Stimulated activated CD4-positive, alpha-beta T cell treated with anti-CD3 and anti-CD28 coated beads, Interleukin-1b, Interleukin-23, amount 100 ng/mL, for 4 hours (primary cell): ENCODE measurements around the gene CKS1B.

Experiments
- DNase-seq, 2 donors: peaks; one replicate each; pipeline ENCODE4 v3.0.0-alpha.2; 2020; ENCODE audit warnings: low read depth in 2 of 2

The CKS1B gene

DNA sequence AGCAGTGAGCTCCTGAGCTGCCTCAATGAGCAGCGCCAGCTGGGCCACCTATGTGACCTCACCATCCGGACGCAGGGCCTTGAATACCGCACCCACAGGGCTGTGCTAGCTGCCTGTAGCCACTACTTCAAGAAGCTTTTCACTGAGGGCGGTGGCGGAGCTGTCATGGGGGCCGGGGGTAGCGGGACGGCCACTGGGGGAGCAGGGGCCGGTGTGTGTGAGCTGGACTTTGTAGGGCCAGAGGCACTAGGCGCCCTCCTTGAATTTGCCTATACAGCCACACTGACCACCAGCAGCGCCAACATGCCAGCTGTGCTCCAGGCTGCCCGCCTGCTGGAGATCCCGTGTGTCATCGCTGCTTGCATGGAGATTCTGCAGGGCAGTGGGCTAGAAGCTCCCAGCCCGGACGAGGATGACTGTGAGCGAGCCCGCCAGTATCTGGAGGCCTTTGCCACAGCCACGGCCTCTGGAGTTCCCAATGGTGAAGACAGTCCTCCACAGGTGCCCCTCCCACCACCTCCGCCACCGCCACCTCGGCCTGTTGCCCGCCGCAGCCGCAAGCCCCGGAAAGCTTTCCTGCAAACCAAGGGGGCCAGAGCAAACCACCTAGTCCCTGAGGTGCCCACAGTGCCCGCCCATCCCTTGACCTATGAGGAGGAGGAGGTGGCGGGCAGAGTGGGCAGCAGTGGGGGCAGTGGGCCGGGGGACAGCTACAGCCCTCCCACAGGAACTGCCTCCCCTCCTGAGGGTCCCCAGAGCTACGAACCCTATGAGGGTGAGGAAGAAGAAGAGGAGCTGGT, 40.4 kb downstream of the CKS1B start:
- no peak for DNase-seq

DNA sequence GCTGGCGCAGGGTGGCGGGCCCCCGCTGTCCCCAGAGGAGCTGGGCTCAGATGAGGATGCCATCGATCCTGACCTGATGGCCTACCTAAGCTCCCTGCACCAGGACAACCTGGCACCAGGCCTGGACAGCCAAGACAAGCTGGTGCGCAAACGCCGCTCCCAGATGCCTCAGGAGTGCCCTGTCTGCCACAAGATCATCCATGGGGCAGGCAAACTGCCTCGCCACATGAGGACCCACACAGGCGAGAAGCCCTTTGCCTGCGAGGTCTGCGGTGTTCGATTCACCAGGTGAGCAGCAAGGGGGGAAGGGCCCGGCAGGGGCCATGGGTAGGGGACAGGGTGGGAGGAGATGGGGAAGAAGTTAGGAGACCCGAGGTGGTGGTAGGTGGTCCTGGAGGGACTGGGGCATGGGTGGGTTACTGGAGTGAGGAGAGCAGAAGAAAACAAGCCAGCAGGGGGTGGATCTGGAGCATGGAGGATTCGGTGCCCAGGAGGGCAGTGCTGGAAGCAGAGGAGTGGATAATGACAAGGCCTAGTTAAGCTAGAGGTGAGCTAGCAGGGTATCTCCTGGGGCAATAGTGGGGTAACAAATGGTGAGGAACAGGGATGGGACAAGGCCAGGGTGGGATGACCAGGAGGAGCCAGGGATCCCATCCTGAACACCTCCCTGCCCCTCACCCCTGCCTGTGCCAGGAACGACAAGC, 41.2 kb downstream of the CKS1B start:
- DNase-seq: no peak

DNA sequence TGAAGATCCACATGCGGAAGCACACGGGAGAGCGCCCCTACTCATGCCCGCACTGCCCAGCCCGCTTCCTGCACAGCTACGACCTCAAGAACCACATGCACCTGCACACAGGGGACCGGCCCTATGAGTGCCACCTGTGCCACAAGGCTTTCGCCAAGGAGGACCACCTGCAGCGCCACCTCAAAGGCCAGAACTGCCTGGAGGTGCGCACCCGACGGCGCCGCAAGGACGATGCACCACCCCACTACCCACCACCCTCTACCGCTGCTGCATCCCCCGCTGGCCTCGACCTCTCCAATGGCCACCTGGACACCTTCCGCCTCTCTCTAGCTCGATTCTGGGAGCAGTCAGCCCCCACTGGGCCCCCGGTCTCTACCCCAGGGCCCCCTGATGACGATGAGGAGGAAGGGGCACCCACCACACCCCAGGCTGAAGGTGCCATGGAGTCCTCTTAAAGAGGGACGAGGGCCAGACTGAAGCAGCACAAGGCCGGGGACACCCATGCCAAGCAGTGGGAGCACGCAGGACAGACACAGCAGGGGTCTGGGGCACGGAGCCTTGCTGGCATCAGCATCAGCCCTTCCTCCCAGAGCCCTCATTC, 41.9 kb downstream of the CKS1B start:
- no peak for DNase-seq

DNA sequence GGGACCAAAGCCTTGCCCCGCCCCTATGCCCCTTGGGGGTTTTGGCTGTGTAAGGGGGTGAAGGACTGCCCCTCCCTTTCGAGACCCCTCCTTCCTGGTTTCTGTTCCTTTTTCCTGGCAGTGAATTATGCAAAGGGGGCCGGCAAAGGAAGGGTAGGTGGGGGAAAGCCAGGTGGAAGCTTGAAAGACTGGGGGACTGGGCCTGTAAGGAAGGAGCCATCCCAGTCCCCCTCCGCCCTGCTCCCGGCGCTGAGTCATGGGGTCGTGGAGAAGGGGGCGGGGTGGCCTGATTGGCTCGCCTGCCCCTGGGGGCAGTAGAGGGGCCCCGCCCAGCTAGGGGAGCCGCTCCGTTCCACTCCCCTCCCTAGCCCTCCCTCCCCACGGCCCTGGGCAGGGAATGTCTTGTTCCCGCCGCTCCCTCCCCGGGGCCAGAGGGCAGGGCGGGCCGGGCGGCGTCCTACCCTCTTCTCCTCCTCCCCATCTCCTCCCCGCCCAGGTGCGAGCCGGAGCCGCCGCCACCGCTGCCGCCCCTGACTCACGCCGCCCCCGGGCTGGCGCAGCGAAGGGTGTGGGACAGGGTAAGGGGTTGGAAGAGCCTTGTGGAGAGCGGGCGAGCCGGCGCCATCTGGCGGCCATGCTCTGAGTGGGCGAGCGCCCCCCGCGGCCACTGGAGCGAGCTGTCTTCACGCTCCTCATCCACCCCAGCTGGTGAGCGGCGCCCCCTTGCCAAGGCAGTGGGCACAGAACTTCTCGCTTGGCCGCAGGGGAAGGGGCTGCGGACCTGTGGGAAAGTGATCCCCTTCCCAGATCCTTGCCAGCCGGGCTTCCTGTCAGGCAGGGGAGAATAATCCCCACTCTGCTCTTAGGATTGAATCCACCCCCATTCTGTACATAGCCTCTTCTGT, 42.8 kb downstream of the CKS1B start:
- peak; percentile 89 to 91 for DNase-seq

DNA sequence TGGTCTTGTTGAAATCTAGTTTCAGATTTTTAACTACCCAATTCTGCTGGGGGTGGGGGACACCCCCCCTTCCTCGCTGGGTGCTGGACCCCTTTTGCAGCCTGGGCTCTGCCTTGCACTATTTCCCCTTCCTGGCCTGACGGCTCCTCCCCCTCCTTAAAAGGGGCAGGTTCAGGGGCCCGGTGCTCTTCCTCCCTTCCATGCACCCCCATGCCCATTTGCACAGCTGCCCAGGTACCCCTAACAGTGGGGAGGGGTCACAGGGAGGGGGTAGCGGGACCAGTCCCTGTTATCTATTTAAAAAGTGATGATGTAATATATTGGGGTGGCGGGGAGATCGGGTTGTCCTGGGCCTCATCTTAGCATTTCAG, 43.5 kb downstream of the CKS1B start:
- no peak for DNase-seq

GRCh38 chr1:155018617-155019348, 44.3 kb downstream of the CKS1B start:
- no peak for DNase-seq

- DNase-seq: no peak
These were observed 45.1 kb downstream of the CKS1B start for GRCh38 chr1:155019377-155020245.

DNA sequence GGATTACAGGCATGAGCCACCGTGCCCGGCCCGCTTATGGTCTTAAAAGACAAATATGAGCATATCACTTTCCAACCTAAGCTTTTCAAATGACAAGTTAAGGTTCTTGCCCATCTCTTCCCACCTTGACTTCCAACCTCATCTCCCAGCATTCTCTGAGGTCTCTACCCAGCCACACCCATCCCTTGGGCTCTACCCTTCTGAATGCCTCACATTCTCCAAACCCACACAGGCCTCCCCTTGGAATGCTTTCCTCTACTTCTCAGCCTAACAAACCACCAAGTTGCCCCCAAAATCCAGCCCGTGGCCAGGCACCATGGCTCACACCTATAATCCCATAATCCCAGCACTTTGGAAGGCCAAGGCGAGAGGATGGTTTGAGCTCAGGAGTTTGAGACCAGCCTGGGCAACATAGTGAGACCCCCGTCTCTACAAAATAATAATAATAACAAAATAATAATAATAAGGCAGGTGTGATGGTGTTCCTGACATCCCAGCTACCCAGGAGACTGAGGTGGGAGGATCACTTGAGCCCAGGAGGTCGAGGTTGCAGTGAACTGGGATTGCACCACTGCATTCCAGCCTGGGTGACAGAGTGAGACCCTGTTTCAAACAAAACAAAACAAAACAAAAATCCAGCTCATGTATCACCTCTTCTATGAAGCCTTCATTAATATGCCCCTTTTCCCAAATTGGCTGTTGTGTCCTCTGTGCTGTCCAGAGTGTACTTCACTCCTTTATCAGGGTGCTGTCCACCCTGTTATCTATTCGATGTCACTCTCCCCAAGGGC, 47.9 kb downstream of the CKS1B start:
- no peak for DNase-seq

GRCh38 chr1:155022927-155023236, 48.4 kb downstream of the CKS1B start:
- no peak for DNase-seq

GRCh38 chr1:155023627-155024026, 49.1 kb downstream of the CKS1B start:
- no peak for DNase-seq

GRCh38 chr1:155024315-155024714, 49.8 kb downstream of the CKS1B start:
- no peak for DNase-seq

DNA sequence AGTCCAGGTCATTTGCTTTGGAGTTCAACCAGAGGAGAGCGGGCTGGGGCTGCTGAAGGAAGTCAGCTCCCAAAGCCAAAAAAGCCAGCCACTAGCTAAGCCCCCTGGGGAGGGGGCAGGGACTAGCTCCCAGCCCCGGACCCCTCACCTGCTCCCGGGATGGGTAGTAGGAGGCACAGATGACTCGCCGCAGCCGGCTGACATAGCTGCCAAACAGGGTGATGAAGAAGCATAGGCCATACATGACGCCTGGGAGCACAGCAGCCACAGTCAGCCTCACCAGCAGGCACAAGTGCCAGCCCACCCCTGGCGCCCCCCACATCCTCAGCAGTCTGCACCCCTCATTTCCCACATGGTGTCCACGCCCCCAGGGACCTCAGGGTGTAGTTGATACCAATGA, 51.7 kb downstream of the CKS1B start:
- DNase-seq: no peak

DNA sequence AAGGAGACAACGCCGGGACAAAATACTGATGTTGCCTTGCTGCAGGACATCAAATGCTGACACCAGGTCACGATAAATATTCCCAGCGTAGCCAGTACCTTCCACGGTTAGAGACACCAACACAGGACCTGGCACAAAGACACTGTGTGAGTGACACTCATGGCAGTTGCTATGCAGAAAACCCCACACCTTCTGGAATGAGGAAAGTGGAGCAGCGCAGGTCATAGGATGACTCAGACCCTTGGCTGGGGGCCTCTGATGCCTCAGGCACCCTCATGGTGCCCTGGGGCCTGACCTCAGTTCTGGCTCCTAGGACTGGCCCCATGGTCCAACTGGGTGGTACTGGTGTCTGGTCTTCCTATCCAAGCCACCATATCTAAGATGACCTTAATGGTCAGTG, 52.1 kb downstream of the CKS1B start:
- no peak for DNase-seq
